HEK293 (cell line): Measurements from ENCODE around the gene ME3.

ENCODE experiments used
- PRDM4 ChIP-seq: fragments of 450-650 bp; formaldehyde crosslinking; IDR thresholded peaks from 2 replicates; pipeline ENCODE4 v1.5.1; 2017; ENCODE audit warnings: missing biosample characterization, missing genetic modification characterization
- ZBTB7A ChIP-seq: fragments of 450-650 bp; formaldehyde crosslinking; IDR thresholded peaks from 2 replicates; pipeline ENCODE4 v1.5.1; 2016; ENCODE audit warnings: low read depth, missing biosample characterization, missing genetic modification characterization
- ZNF211 ChIP-seq: fragments of 450-650 bp; formaldehyde crosslinking; IDR thresholded peaks from 2 replicates; pipeline ENCODE4 v1.5.1; 2016; ENCODE audit warnings: low read depth, missing biosample characterization, missing genetic modification characterization
- ZNF248 ChIP-seq: fragments of 450-650 bp; formaldehyde crosslinking; IDR thresholded peaks from 2 replicates; pipeline ENCODE4 v1.5.1; 2017; ENCODE audit warnings: missing biosample characterization, missing genetic modification characterization
- ZNF558 ChIP-seq: fragments of 450-650 bp; formaldehyde crosslinking; IDR thresholded peaks from 2 replicates; pipeline ENCODE4 v1.5.1; 2016; ENCODE audit warnings: missing biosample characterization, missing genetic modification characterization
- ZSCAN5A ChIP-seq: fragments of 450-650 bp; formaldehyde crosslinking; IDR thresholded peaks from 2 replicates; pipeline ENCODE4 v1.5.1; 2016; ENCODE audit warnings: missing biosample characterization, missing genetic modification characterization
- TF ChIP-seq, protein P1 (sequence below): fragments of 450-650 bp; formaldehyde crosslinking; IDR thresholded peaks from 2 replicates; pipeline ENCODE4 v1.5.1; 2016; ENCODE audit warnings: missing biosample characterization, missing genetic modification characterization
- TF ChIP-seq, protein P2 (sequence below): fragments of 450-650 bp; formaldehyde crosslinking; IDR thresholded peaks from 2 replicates; pipeline ENCODE4 v1.5.1; 2016; ENCODE audit warnings: missing biosample characterization, missing genetic modification characterization, low read depth

DNA sequence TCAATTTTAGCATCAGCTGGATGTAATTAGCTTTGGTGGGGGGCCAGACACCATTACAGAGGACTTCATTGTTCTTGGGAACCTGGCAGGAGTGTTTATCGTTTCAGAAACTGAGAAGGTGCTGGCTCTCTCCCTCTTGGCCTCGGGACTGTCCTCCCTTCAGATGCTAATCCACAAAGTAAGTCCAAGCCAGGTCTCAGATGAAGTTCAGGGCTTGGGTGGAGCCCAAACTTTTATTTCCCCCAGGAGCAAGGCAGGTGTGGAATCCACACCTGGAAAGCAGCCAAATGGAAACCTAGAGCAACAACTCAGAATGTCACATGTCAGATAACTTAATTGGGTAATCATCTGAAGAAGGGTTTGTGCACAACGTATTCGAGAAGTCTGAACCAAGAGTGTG is 119.2 kb downstream of the ME3 start:
- TF ChIP-seq ZNF248 (tag by site-specific recombination) (no peak), ZNF211 (tag by site-specific recombination) (no peak), ZBTB7A (tag by site-specific recombination) (no peak), ZNF558 (tag by site-specific recombination) (no peak), ZSCAN5A (tag by site-specific recombination) (no peak), PRDM4 (tag by site-specific recombination) (no peak)
- TF ChIP-seq, protein P1, sequence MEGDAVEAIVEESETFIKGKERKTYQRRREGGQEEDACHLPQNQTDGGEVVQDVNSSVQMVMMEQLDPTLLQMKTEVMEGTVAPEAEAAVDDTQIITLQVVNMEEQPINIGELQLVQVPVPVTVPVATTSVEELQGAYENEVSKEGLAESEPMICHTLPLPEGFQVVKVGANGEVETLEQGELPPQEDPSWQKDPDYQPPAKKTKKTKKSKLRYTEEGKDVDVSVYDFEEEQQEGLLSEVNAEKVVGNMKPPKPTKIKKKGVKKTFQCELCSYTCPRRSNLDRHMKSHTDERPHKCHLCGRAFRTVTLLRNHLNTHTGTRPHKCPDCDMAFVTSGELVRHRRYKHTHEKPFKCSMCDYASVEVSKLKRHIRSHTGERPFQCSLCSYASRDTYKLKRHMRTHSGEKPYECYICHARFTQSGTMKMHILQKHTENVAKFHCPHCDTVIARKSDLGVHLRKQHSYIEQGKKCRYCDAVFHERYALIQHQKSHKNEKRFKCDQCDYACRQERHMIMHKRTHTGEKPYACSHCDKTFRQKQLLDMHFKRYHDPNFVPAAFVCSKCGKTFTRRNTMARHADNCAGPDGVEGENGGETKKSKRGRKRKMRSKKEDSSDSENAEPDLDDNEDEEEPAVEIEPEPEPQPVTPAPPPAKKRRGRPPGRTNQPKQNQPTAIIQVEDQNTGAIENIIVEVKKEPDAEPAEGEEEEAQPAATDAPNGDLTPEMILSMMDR (tag by site-specific recombination) = no peak
- TF ChIP-seq, protein P2, sequence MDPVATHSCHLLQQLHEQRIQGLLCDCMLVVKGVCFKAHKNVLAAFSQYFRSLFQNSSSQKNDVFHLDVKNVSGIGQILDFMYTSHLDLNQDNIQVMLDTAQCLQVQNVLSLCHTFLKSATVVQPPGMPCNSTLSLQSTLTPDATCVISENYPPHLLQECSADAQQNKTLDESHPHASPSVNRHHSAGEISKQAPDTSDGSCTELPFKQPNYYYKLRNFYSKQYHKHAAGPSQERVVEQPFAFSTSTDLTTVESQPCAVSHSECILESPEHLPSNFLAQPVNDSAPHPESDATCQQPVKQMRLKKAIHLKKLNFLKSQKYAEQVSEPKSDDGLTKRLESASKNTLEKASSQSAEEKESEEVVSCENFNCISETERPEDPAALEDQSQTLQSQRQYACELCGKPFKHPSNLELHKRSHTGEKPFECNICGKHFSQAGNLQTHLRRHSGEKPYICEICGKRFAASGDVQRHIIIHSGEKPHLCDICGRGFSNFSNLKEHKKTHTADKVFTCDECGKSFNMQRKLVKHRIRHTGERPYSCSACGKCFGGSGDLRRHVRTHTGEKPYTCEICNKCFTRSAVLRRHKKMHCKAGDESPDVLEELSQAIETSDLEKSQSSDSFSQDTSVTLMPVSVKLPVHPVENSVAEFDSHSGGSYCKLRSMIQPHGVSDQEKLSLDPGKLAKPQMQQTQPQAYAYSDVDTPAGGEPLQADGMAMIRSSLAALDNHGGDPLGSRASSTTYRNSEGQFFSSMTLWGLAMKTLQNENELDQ = no peak
